ENCODE results near the gene SGIP1. TPM values are rescaled to one million over a fixed set of nuclear protein-coding genes. Genes with fewer than 3 reads are reported as not detected.

The SGIP1 gene
- total RNA-seq, 4 donors from 2014 or later: 0.10 to 2.8 (median 0.66) TPM

DNA sequence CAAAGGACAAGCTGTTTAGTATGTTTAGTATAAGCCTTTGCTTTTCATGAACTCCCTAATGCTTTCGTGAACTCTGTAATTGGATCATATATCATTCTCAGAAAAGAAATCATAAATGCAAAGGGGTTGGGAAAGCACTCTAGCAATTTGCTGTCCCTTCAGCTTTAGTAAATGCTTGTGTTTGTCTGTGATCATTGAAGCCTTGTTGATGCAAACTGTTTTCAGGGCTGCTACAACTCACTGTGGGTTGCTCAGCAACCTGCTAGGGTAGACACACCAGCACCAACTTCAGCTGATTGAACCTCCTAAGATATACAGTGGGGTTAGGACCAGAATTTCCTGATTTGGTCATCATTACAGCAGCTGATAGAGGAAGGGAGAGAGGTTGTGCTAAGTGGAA, 95.0 kb downstream of the SGIP1 start:
- no peak overlapping the region for H3K4me3 ChIP-seq
- no peak overlapping the region for H3K27ac ChIP-seq
- no peak for TF ChIP-seq EP300 (IDR thresholded peaks at IDR 0.05)
- TF ChIP-seq, protein P1, sequence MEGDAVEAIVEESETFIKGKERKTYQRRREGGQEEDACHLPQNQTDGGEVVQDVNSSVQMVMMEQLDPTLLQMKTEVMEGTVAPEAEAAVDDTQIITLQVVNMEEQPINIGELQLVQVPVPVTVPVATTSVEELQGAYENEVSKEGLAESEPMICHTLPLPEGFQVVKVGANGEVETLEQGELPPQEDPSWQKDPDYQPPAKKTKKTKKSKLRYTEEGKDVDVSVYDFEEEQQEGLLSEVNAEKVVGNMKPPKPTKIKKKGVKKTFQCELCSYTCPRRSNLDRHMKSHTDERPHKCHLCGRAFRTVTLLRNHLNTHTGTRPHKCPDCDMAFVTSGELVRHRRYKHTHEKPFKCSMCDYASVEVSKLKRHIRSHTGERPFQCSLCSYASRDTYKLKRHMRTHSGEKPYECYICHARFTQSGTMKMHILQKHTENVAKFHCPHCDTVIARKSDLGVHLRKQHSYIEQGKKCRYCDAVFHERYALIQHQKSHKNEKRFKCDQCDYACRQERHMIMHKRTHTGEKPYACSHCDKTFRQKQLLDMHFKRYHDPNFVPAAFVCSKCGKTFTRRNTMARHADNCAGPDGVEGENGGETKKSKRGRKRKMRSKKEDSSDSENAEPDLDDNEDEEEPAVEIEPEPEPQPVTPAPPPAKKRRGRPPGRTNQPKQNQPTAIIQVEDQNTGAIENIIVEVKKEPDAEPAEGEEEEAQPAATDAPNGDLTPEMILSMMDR (IDR thresholded peaks at IDR 0.05): no peak
- no peak for TF ChIP-seq POLR2A (IDR thresholded peaks at IDR 0.05)
- TF ChIP-seq POLR2AphosphoS5 (IDR thresholded peaks at IDR 0.05): no peak
- H3K4me1 ChIP-seq: peaks cover 4% of the 10 kb centered on the region
- WGBS: 94% methylated on average over 1 of the region's 1 CpG
- H3K27me3 ChIP-seq: no peaks in the 10 kb centered on the region
- H3K36me3 ChIP-seq: no peaks in the 10 kb centered on the region
- no peak for DNase-seq (ENCODE audit: low spot score in 2 of 2)
- no peaks in the 10 kb centered on the region for H3K9me3 ChIP-seq

DNA sequence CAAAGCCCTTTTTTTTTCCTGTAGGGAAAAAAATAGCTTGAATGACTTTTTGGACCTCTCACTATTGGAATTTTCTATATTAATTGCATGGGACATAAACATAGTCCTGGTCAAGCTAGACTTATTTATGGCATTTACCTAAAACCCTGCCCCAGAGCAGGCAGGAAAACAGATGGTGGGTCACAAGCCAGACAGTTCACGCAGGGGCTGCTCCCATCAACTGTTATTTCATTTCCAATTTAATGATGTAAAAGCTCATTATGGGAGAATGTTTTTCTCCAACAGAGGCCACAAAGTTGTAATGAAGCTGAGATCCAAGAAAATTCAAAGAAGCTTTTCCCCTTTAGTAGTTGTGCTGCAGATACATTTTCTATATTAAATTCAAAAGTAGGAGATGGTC, 99.2 kb downstream of the SGIP1 start:
- WGBS: 70% methylated on average over 1 of the region's 1 CpG
- no peak overlapping the region for H3K4me3 ChIP-seq
- DNase-seq (ENCODE audit: low spot score in 2 of 2): no peak
- H3K27me3 ChIP-seq: no peaks in the 10 kb centered on the region
- TF ChIP-seq POLR2AphosphoS5 (IDR thresholded peaks at IDR 0.05) (no peak), EP300 (IDR thresholded peaks at IDR 0.05) (no peak), POLR2A (IDR thresholded peaks at IDR 0.05) (no peak)
- TF ChIP-seq, protein P1 (IDR thresholded peaks at IDR 0.05): no peak
- H3K27ac ChIP-seq: no peak overlapping the region
- no peaks in the 10 kb centered on the region for H3K36me3 ChIP-seq
- H3K4me1 ChIP-seq: no peaks in the 10 kb centered on the region
- no peaks in the 10 kb centered on the region for H3K9me3 ChIP-seq

DNA sequence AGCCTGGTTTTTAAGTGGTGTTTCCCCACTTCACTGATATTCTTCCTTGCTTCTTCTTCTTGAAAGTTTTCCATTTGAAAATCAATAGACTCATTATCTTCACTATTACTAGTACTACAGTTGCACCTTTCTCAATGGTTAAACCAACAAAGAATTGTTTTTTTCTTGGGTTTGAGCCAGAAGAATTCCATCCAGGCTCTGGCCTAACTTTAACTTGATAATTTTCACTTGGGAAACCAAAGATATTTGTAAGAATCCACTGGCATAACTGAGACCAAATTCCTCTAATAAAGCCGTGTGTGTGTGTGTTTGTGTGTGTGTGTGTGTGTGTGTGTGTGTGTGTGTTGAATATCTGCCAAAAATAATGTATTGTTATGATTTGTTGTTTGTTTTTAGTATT, 103.2 kb downstream of the SGIP1 start:
- no peaks in the 10 kb centered on the region for H3K4me1 ChIP-seq
- no peak for DNase-seq (ENCODE audit: low spot score in 2 of 2)
- no peaks in the 10 kb centered on the region for H3K9me3 ChIP-seq
- no peak overlapping the region for H3K4me3 ChIP-seq
- no peaks in the 10 kb centered on the region for H3K36me3 ChIP-seq
- no peaks in the 10 kb centered on the region for H3K27me3 ChIP-seq
- 61% methylated on average over 1 of the region's 1 CpG for WGBS
- no peak for TF ChIP-seq POLR2AphosphoS5 (IDR thresholded peaks at IDR 0.05)
- no peak for TF ChIP-seq POLR2A (IDR thresholded peaks at IDR 0.05)
- TF ChIP-seq EP300 (IDR thresholded peaks at IDR 0.05): no peak
- TF ChIP-seq, protein P1 (IDR thresholded peaks at IDR 0.05): no peak
- no peak overlapping the region for H3K27ac ChIP-seq

DNA sequence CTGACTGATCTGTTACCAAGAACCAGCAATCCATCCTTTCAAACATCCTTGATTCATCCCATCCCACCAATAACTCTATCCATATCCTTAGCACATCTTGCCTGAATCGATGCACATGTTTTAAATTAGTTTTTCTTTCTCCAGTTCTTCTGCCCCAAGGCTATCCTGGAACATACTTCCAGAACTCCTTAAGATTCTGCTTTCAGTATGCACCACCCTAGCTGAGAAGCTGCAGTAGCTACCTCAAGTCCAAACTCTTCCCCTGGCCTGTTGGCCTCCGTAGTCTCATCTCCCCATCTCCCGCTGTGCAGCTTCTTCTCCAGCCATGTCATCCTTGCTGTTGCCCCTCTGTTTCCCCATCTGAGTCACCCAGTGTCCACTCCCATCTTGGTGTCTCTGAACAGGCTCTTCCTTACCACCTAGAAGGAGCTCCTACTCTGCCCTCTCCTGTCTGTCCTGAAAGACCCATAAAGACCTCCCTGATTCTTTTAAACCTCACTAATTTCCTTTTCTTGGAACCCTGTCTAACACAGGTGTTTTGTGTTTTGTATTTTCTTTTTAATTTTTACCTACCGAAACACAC, 108.0 kb downstream of the SGIP1 start:
- no peaks in the 10 kb centered on the region for H3K9me3 ChIP-seq
- WGBS: 68% methylated on average over 4 of the region's 4 CpGs

DNA sequence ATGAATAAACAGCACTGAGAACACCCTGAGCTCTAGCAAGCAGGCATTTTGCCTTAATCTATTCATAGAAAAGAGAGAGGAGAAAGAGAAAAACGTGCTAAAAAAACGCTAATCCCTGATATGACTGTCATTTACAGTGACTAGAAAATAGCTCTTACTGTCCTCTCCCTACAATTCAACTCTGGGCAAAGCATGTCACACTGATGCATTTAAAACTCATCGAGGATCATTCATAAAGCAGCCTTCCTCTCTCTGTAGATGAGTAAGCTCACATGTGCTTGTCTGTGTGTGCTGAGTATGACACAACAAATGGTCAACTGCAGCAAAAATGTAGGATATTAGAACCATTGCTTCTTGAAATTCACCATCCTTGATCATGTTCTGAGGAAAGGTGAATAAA, 109.0 kb downstream of the SGIP1 start:
- TF ChIP-seq POLR2A (IDR thresholded peaks at IDR 0.05) (no peak), POLR2AphosphoS5 (IDR thresholded peaks at IDR 0.05) (no peak), EP300 (IDR thresholded peaks at IDR 0.05) (no peak)
- TF ChIP-seq, protein P1 (IDR thresholded peaks at IDR 0.05): no peak
- H3K27me3 ChIP-seq: no peaks in the 10 kb centered on the region
- WGBS: 52% methylated on average over 3 of the region's 3 CpGs

More for the DNA sequence above, 108.0 kb downstream of the SGIP1 start:
- TF ChIP-seq, protein P1 (IDR thresholded peaks at IDR 0.05): no peak
- TF ChIP-seq POLR2AphosphoS5 (IDR thresholded peaks at IDR 0.05) (no peak), POLR2A (IDR thresholded peaks at IDR 0.05) (no peak), EP300 (IDR thresholded peaks at IDR 0.05) (no peak)
- Histone ChIP-seq H3K36me3 (no peaks in the 10 kb centered on the region), H3K27ac (no peak overlapping the region), H3K4me1 (no peaks in the 10 kb centered on the region), H3K4me3 (no peak overlapping the region), H3K27me3 (no peaks in the 10 kb centered on the region)
- DNase-seq (ENCODE audit: low spot score in 2 of 2): no peak

More for the DNA sequence above, 109.0 kb downstream of the SGIP1 start:
- DNase-seq (ENCODE audit: low spot score in 2 of 2): no peak
- no peaks in the 10 kb centered on the region for H3K36me3 ChIP-seq
- H3K27ac ChIP-seq: no peak overlapping the region
- no peaks in the 10 kb centered on the region for H3K4me1 ChIP-seq
- no peaks in the 10 kb centered on the region for H3K9me3 ChIP-seq
- no peak overlapping the region for H3K4me3 ChIP-seq
